Mammary epithelial cell (primary cell): ENCODE data around the gene CDKN2D.

Experiments
- EZH2 ChIP-seq: IDR thresholded peaks from 2 replicates; pipeline ENCODE4 v1.6.1; 2012; ENCODE audit warnings: low read length, inconsistent platforms, borderline replicate concordance
- TF ChIP-seq, protein P1 (sequence below), 2 donors: IDR thresholded peaks in 1 of 2; conservative IDR thresholded peaks in 1 of 2; 2 replicates each; pipeline ENCODE4 v1.5.1; 2011 to 2012; ENCODE audit warnings: inconsistent platforms in 2 of 2, low read length in 2 of 2, mild to moderate bottlenecking in 2 of 2, control low read depth in 1 of 2, low read depth in 1 of 2; ENCODE audit not compliant: insufficient read depth in 1 of 2; ENCODE audit errors: extremely low read depth in 1 of 2

DNA sequence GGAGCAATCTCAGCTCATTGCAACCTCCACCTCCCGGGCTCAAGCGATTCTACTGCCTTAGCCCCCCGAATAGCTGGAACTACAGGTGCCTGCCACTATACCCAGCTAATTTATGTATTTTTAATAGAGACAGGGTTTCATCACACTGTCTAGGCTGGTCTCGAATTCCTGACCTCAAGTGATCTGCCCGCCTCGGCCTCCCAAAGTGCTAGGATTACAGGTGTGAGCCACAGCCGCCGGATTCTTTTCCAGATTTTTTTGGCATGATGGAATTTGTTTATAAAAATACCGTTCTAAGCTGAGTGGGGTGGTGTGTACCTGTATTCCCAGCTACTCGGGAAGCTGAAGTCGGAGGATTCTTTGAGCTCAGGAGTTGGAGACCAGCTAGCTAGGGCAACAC is 31.1 kb downstream of the CDKN2D start:
- TF ChIP-seq, protein P1, sequence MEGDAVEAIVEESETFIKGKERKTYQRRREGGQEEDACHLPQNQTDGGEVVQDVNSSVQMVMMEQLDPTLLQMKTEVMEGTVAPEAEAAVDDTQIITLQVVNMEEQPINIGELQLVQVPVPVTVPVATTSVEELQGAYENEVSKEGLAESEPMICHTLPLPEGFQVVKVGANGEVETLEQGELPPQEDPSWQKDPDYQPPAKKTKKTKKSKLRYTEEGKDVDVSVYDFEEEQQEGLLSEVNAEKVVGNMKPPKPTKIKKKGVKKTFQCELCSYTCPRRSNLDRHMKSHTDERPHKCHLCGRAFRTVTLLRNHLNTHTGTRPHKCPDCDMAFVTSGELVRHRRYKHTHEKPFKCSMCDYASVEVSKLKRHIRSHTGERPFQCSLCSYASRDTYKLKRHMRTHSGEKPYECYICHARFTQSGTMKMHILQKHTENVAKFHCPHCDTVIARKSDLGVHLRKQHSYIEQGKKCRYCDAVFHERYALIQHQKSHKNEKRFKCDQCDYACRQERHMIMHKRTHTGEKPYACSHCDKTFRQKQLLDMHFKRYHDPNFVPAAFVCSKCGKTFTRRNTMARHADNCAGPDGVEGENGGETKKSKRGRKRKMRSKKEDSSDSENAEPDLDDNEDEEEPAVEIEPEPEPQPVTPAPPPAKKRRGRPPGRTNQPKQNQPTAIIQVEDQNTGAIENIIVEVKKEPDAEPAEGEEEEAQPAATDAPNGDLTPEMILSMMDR (conservative IDR thresholded peaks at IDR 0.05 in 1 of 2, IDR thresholded peaks at IDR 0.05 in 1 of 2; ENCODE audit: extremely low read depth in 1 of 2, insufficient read depth in 1 of 2, low read depth in 1 of 2, low read length in 2 of 2) = no peak
- no peak for TF ChIP-seq EZH2
